K562 treated with DMSO at 1 percent for 48 hours (cell line): ENCODE data around the gene RNF141. TPM values are rescaled to one million over a fixed set of nuclear protein-coding genes. Genes with fewer than 3 reads are reported as not detected.

ENCODE experiments used
- total RNA-seq: library from RNA; unstranded; fragments of 300-600 nt; gene quantifications from 2 replicates; pipeline ENCODE4 v1.2.3, GENCODE V29; 2022; ENCODE audit warnings: low replicate concordance; ENCODE audit errors: extremely low read depth

The RNF141 gene
- not detected in 2 replicates for total RNA-seq

GRCh38 chr11:10540915-10541560 lies at the start of gene RNF141:
Gene RNF141 (minus strand): TSS chr11:10541187. CDS start chr11:10534158, 7,029 bp downstream.

GRCh38 chr11:10568486-10568941 lies 27.5 kb upstream of the RNF141 start, which contains the start of gene LYVE1:
Gene LYVE1 (minus strand): TSS chr11:10568665. CDS start chr11:10568532, 133 bp downstream.

Other genes starting within 250 kb of the RNF141 start
- gene SBF2, start 247.0 kb downstream of the RNF141 start, total RNA-seq = not detected in 2 replicates
- not detected in 2 replicates for gene ADM, start 236.1 kb downstream of the RNF141 start, total RNA-seq
- gene AMPD3, start 85.9 kb downstream of the RNF141 start, total RNA-seq = not detected in 2 replicates
- not detected in 2 replicates for gene LYVE1, start 27.5 kb upstream of the RNF141 start, total RNA-seq
- not detected in 2 replicates for gene IRAG1, start 152.6 kb upstream of the RNF141 start, total RNA-seq
- not detected in 2 replicates for gene CTR9, start 210.1 kb upstream of the RNF141 start, total RNA-seq